GM18508 (cell line): ENCODE data around the gene CCDC183.
"Not testable (repeated sequence)": the region's sequence is repeated elsewhere in the genome, so short reads cannot be mapped to it uniquely, and the experiment has no call there.

ENCODE experiments used
- ATAC-seq: cut with Tn5 transposase; IDR thresholded peaks from one replicate; pipeline ENCODE4 v1.9.1; 2021; ENCODE audit warnings: moderate number of reproducible peaks; ENCODE audit not compliant: insufficient read depth, unreplicated experiment

Gene CCDC183

DNA sequence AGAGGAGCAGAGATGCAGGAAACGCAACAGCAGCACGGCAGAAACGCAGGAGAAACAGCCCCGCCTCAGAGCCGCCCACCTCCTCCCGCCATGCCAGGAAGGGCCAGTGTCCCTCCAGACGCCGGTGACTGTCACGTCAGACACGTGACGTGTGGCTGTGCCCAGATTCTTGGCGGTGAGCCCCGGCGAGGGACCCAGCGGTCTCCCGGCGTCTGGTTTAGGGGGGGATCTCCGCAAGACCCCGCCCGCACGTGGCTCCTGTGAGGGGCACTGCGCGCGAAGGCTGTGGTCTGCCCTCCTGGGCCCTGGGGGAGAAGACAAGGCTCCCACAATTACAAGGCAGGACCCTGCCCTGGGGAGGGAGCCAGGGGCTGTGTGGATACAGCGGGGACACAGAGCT lies 35.7 kb upstream of the CCDC183 start:
- ATAC-seq, result no peak

DNA sequence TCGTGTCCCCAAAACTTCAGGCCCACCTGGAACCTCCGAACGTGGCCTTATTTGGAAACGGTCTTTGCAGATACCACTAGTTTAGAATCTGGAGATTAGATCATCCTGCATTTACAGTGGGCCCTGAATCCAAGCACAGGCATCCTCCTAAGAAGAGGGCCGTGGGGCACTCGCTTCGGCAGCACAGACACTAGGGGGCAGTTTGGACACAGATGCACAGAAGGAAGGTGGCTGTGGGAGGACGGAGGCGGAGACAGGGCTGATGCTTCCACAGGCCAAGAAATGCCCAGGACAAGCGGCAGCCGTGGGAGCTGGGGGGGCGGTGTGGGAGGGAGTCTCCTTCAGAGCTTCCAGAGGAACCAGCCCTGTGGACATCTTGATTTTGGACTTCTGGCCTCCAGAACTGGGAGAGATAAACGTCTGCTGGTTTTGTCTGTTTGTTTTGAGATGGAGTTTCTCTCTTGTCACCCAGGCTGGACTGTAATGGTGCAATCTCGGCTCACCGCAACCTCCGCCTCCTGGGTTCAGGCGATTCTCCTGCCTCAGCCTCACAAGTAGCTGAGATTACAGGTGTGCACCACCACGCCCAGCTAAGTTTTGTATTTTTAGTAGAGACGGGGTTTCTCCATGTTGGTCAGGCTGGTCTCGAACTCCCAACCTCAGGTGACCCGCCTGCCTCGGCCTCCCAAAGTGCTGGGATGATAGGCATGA lies 35.1 kb upstream of the CCDC183 start:
- not testable (repeated sequence) for ATAC-seq

- ATAC-seq, result no peak
These were observed 34.6 kb upstream of the CCDC183 start for GRCh38 chr9:136761545-136761981.

GRCh38 chr9:136762221-136762691 lies 33.9 kb upstream of the CCDC183 start:
- no peak for ATAC-seq

- no peak for ATAC-seq
These were observed 33.1 kb upstream of the CCDC183 start for GRCh38 chr9:136762915-136763648.

GRCh38 chr9:136763649-136764035 lies 32.5 kb upstream of the CCDC183 start:
- no peak for ATAC-seq

- no peak for ATAC-seq
These were observed 31.7 kb upstream of the CCDC183 start, which contains the start of gene LCN15 for GRCh38 chr9:136764301-136764891. TSS of gene LCN15 (minus strand) at chr9:136764518. CDS start at chr9:136764488, 30 bp downstream.

DNA sequence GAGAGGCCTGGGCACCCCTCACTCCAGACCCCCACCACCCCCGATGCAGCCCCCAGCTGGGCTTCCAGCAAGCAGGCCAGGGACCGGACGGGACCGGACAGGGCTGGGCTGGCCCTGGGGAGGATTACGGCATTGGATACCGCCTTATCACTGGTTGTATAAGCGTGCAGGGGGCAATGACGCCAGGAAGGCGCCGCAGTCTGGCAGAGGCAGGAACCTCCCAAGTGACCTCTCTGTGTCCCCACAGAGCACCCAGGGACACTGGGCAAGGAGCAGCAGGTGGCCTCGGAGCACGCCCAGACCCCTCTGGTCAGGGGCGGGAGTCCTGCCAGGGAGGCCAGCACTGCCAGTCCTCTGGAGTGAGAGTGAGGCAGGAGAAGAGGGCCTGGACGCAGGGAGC lies 31.1 kb upstream of the CCDC183 start:
- ATAC-seq, result no peak

- ATAC-seq, result not testable (repeated sequence)
These were observed 30.3 kb upstream of the CCDC183 start for GRCh38 chr9:136765745-136766409.

DNA sequence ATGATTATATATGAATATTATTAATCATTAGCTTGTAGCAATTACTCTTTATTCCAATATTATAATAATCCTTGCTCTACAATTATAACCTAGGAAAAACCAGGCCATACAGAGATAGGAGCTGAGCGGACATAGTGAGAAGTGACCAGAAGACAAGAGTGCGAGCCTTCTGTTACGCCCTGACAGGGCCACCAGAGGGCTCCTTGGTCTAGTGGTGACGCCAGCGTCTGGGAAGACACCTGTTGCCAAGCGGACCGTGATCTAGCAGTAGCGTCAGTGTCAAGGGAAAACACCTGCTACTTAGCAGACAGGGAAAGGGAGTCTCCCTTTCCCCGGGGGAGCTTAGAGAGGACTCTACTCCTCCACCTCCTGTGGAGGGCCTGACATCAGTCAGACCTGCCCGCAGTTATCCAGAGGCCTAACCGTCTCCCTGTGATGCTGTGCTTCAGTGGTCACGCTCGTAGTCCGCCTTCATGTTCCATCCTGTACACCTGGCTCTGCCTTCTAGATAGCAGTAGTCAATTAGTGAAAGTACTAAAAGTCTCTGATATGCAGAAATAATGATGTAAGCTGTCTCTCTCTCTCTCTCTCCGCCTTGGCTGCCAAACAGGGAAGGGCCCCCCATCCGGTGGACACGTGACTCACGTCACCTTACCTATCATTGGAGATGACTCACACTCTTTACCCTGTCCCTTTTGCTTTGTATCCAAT lies 29.6 kb upstream of the CCDC183 start:
- ATAC-seq, result not testable (repeated sequence)

GRCh38 chr9:136769710-136770191 lies 26.4 kb upstream of the CCDC183 start:
- ATAC-seq, result no peak

DNA sequence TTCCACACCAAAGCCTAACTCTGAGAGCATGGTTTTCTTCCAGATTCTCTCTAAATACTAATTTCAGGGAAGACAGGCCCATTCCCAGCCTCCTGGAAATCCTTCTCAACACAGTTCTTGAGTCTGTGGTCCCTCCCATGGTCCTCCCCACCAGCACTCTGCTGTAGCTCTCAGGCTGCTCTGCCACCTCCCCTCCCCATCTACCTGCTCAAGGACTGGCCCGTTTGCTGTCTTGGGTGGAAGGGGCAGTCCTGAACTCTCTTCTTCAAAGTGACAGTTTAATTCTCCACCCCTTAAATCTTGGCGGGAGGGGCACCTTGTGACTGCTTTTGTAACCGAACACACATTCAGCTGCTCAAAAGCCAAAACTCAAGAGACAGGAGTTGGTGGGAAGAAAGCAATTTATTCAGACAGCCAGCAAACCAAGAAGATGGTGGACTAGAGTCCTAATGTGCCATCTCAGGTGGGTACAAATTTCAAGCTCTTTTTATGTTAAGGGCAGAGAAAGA lies 24.2 kb upstream of the CCDC183 start:
- no peak for ATAC-seq

DNA sequence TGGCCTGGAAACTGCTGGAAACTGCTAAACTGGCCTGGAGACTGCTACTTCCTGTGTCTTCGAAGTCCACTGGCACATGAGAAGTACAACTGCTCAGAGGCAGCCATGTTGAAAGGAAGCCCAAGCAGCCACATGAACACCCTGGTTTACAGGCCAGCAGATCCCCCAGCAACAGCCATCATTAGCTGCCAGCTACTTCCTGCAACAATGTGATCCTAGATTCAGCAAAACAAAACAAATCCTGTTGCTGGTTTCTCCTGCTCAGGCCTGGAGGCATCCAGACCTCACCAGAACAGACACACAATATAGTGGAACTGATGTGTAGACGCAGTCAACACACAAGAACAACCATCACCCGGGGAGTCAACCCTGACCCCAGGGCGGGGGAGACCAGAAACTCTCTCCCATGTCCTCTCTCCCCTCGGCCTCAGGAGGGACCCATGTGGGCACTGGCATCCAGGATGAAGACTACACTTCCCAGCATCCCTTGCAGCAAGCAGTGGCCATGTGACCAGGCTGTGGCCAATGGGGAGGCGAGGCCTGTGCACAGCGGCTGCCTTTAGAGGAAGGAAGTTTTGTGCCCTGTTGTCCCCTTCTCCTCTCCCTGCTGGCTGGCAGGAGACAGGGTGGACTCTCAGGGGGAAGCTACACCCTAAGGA lies 22.6 kb upstream of the CCDC183 start:
- ATAC-seq, result no peak

DNA sequence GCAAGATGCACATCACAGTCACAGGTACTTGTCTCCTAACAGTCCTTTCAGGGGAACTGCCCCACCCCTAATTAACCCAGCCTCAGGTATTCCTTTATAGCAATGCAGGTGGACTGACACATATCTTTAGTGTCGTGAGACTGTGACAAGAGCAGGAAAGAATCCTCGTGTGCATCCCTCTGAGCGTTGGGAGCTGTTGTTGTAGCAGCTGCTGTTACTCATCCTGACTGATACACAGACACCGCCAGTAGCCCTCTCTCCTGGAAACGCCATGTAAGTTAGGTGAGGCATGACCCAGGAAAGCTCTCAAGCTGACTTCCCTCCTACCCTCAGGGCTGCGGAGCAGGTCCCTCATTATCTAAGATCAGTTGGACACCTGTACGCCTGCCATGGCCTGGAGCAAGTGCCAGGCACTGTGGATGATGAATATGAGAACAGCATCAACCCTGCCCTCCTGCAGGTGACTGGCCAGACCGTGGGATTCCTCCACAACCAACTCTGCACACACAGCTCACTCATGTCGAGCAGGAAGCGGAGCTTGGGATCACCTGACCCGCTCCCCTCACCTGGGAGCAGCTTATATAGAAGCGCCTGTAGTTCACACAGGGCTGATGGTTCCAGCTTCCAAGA lies 21.6 kb upstream of the CCDC183 start:
- no peak for ATAC-seq

DNA sequence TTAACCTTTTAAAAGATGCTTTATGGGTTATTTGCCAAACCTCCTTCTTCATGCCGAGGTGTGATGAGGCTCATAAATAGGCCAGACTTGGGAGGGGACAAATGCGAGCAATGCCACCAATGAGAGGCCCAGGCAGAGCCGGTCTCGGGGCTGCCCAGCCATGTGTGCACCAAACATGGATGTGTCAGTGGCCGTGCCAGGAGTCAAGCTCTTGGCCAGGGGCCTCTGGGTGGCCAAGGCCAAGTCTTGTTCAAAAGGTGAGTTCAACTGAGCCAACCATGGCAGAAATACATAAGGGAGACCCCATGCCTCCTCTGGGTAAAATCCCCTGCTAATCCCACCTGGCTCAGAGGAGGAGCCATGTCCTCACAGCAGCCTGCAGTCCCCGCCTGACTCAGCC lies 20.9 kb upstream of the CCDC183 start:
- ATAC-seq, result no peak

GRCh38 chr9:136776947-136777346 lies 19.2 kb upstream of the CCDC183 start:
- no peak for ATAC-seq

GRCh38 chr9:136777359-136777758 lies 18.8 kb upstream of the CCDC183 start:
- no peak for ATAC-seq

- no peak for ATAC-seq
These were observed 16.3 kb upstream of the CCDC183 start for GRCh38 chr9:136779808-136780207.

GRCh38 chr9:136782452-136782851 lies 13.7 kb upstream of the CCDC183 start:
- ATAC-seq, result no peak
